Astrocyte of the cerebellum (primary cell): ENCODE results near the gene AGBL4.

Source experiments
- DNase-seq: peaks from one replicate; pipeline ENCODE4 v3.0.0-alpha.2; 2011; ENCODE audit warnings: low read depth
- H3K4me3 ChIP-seq: 2 replicates; pipeline ENCODE4 v1.5.1; 2011; ENCODE audit warnings: mild to moderate bottlenecking, low read depth, low read length, moderate library complexity
- CTCF ChIP-seq: IDR thresholded peaks from 2 replicates; pipeline ENCODE4 v1.5.1; 2012; ENCODE audit warnings: low read length, low read depth, moderate library complexity, mild to moderate bottlenecking; ENCODE audit errors: missing control alignments
- in situ Hi-C: cut with HindIII; loops from 2 replicates; pipeline ENCODE4 v1.10.0; 2017; ENCODE audit warnings: low sequenced_read_pairs

Gene AGBL4

GRCh38 chr1:48675251-48675650, 1348.5 kb downstream of the AGBL4 start:
- DNase-seq, result no peak
- in situ Hi-C loops, result no loop called here
- no peak overlapping the region for H3K4me3 ChIP-seq
- no peak for TF ChIP-seq CTCF

GRCh38 chr1:48674641-48675040, 1349.1 kb downstream of the AGBL4 start:
- H3K4me3 ChIP-seq, result no peak overlapping the region
- DNase-seq, result peak; percentile 32
- in situ Hi-C loops, result no loop called here
- TF ChIP-seq CTCF, result no peak

GRCh38 chr1:48673332-48674105, 1350.2 kb downstream of the AGBL4 start:
- no peak for DNase-seq
- in situ Hi-C loops, result no loop called here
- H3K4me3 ChIP-seq, result no peak overlapping the region
- peak; percentile 11 for TF ChIP-seq CTCF

- in situ Hi-C loops, result no loop called here
- no peak for DNase-seq
- TF ChIP-seq CTCF, result no peak
- H3K4me3 ChIP-seq, result no peak overlapping the region
Measured at GRCh38 chr1:48671578-48671977, 1352.2 kb downstream of the AGBL4 start.

GRCh38 chr1:48670234-48671020, 1353.3 kb downstream of the AGBL4 start:
- no peak for DNase-seq
- H3K4me3 ChIP-seq, result no peak overlapping the region
- no peak for TF ChIP-seq CTCF
- in situ Hi-C loops, result no loop called here

- no peak for TF ChIP-seq CTCF
- no peak overlapping the region for H3K4me3 ChIP-seq
- DNase-seq, result no peak
- in situ Hi-C loops, result no loop called here
Measured at GRCh38 chr1:48668339-48668738, 1355.4 kb downstream of the AGBL4 start.
